T-helper 22 cell (primary cell): ENCODE results near the gene TTLL11.

Experiments
- DNase-seq: peaks from one replicate; pipeline ENCODE4 v3.0.0-alpha.2; 2020; ENCODE audit warnings: low read depth

TTLL11 gene

DNA sequence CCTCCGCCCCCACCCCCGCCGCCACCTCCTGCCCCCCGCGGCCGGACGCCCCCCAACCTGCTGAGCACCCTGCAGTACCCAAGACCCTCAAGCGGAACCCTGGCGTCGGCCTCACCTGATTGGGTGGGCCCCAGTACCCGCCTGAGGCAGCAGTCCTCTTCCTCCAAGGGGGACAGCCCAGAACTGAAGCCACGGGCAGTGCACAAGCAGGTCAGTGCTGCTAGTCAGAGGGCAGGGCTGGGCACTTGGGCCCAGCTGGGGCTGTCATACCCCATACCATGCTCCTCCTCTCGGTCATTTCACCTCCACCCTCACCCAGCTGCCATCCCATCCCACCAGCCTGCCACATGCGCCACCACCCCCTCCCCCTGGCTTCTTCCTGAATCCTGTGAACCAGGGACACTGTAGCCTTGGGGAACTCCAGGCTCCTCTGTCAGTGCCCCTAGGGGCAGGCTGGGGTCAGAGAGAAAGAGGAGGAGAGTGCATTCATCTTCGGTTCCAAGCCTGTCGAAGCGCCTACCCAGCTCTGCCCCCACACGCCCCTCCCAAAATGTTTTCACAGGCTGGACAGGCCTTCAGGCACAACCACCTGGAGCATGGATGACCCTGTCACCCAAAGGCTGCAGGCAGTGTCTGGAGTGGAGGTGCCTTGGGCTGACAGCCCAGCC is 319.7 kb downstream of the TTLL11 start:
- no peak for DNase-seq

DNA sequence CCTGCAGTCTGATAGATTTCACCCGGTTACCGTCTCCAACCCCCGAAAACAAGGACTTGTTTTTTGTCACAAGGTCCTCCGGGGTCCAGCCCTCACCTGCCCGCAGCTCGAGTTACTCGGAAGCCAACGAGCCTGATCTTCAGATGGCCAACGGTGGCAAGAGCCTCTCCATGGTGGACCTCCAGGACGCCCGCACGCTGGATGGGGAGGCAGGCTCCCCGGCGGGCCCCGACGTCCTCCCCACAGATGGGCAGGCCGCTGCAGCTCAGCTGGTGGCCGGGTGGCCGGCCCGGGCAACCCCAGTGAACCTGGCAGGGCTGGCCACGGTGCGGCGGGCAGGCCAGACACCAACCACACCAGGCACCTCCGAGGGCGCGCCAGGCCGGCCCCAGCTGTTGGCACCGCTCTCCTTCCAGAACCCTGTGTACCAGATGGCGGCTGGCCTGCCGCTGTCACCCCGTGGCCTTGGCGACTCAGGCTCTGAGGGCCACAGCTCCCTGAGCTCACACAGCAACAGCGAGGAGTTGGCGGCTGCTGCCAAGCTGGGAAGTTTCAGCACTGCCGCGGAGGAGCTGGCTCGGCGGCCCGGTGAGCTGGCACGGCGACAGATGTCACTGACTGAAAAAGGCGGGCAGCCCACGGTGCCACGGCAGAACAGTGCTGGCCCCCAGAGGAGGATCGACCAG is 320.4 kb downstream of the TTLL11 start:
- DNase-seq: no peak
